Measurements from ENCODE around the gene ROR1.

Gene ROR1

GRCh38 chr1:63908016-63908415, 134.2 kb downstream of the ROR1 start:
- TF ChIP-seq EZH2 (optimal IDR thresholded peaks at IDR 0.05; ENCODE audit: low read depth, low read length), result no peak
- no peak for TF ChIP-seq EZH2phosphoT487 (IDR thresholded peaks at IDR 0.05; ENCODE audit: low read length)
- no peak for TF ChIP-seq CTCF (IDR thresholded peaks at IDR 0.05; ENCODE audit: low read length)
- Histone ChIP-seq H3K9ac (ENCODE audit: low read length) (no peak overlapping the region), H3K4me3 (ENCODE audit: low read length) (no peak overlapping the region), H3K79me2 (ENCODE audit: low read length) (no peaks in the 10 kb centered on the region), H3K4me2 (ENCODE audit: low read depth, low read length) (no peak overlapping the region), H3K27me3 (replicated peaks; ENCODE audit: insufficient read depth, low read length) (no peaks in the 10 kb centered on the region), H3K9me3 (replicated peaks; ENCODE audit: insufficient read depth, low read length) (no peaks in the 10 kb centered on the region), H3K36me3 (replicated peaks; ENCODE audit: insufficient read depth, low read length) (no peaks in the 10 kb centered on the region), H3K4me1 (ENCODE audit: low read length) (no peaks in the 10 kb centered on the region), H3K9me2 (replicated peaks; ENCODE audit: insufficient read depth, low read length) (no peaks in the 10 kb centered on the region), H3F3A (ENCODE audit: insufficient read depth, low read length) (no peaks in the 10 kb centered on the region), H4K20me1 (ENCODE audit: insufficient read depth, low read length) (no peaks in the 10 kb centered on the region), H3K27ac (ENCODE audit: low read length) (no peak overlapping the region), H2AFZ (ENCODE audit: low read length) (no peak overlapping the region)
- DNase-seq, result no peak

GRCh38 chr1:63909526-63909925, 135.7 kb downstream of the ROR1 start:
- Histone ChIP-seq H3K79me2 (ENCODE audit: low read length) (no peaks in the 10 kb centered on the region), H3K27ac (ENCODE audit: low read length) (no peak overlapping the region), H3K4me3 (ENCODE audit: low read length) (no peak overlapping the region), H3K9ac (ENCODE audit: low read length) (no peak overlapping the region), H3K36me3 (replicated peaks; ENCODE audit: insufficient read depth, low read length) (no peaks in the 10 kb centered on the region), H3K9me3 (replicated peaks; ENCODE audit: insufficient read depth, low read length) (no peaks in the 10 kb centered on the region), H3F3A (ENCODE audit: insufficient read depth, low read length) (no peaks in the 10 kb centered on the region), H3K4me2 (ENCODE audit: low read depth, low read length) (no peak overlapping the region), H3K27me3 (replicated peaks; ENCODE audit: insufficient read depth, low read length) (no peaks in the 10 kb centered on the region), H3K9me2 (replicated peaks; ENCODE audit: insufficient read depth, low read length) (no peaks in the 10 kb centered on the region), H4K20me1 (ENCODE audit: insufficient read depth, low read length) (no peaks in the 10 kb centered on the region), H3K4me1 (ENCODE audit: low read length) (no peaks in the 10 kb centered on the region), H2AFZ (ENCODE audit: low read length) (no peak overlapping the region)
- no peak for DNase-seq
- TF ChIP-seq EZH2phosphoT487 (IDR thresholded peaks at IDR 0.05; ENCODE audit: low read length) (no peak), EZH2 (optimal IDR thresholded peaks at IDR 0.05; ENCODE audit: low read depth, low read length) (no peak), CTCF (IDR thresholded peaks at IDR 0.05; ENCODE audit: low read length) (no peak)

DNA sequence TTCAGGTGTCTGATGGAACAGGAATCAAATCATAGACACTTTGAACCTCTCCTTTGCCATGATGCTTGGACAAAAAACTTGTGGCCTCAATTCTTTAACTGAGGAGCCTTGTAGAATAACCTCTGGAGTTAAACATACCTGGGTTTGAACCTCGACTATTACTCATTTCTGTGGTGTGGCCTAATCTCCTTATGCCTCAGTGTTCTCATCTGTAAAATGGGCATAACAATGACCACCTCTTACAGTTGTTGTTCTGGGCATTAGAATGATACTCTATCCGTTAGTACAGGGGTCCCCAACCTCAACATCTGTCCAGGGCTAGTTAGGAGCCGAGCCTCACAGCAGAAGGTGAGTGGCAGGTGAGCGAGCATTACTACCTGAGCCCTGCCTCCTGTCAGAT, 137.2 kb downstream of the ROR1 start:
- Histone ChIP-seq H3K9me2 (replicated peaks; ENCODE audit: insufficient read depth, low read length) (no peaks in the 10 kb centered on the region), H3K4me2 (ENCODE audit: low read depth, low read length) (no peak overlapping the region), H3F3A (ENCODE audit: insufficient read depth, low read length) (no peaks in the 10 kb centered on the region), H3K36me3 (replicated peaks; ENCODE audit: insufficient read depth, low read length) (no peaks in the 10 kb centered on the region), H3K4me1 (ENCODE audit: low read length) (no peaks in the 10 kb centered on the region), H3K9me3 (replicated peaks; ENCODE audit: insufficient read depth, low read length) (no peaks in the 10 kb centered on the region), H3K27me3 (replicated peaks; ENCODE audit: insufficient read depth, low read length) (no peaks in the 10 kb centered on the region), H3K79me2 (ENCODE audit: low read length) (no peaks in the 10 kb centered on the region), H3K9ac (ENCODE audit: low read length) (no peak overlapping the region), H3K4me3 (ENCODE audit: low read length) (no peak overlapping the region), H4K20me1 (ENCODE audit: insufficient read depth, low read length) (no peaks in the 10 kb centered on the region), H3K27ac (ENCODE audit: low read length) (no peak overlapping the region), H2AFZ (ENCODE audit: low read length) (no peak overlapping the region)
- no peak for TF ChIP-seq EZH2 (optimal IDR thresholded peaks at IDR 0.05; ENCODE audit: low read depth, low read length)
- TF ChIP-seq EZH2phosphoT487 (IDR thresholded peaks at IDR 0.05; ENCODE audit: low read length), result no peak
- TF ChIP-seq CTCF (IDR thresholded peaks at IDR 0.05; ENCODE audit: low read length), result no peak
- DNase-seq, result no peak
